Measurements from ENCODE around the gene SRP68.

Gene SRP68

GRCh38 chr17:76103274-76104139 is 31.2 kb upstream of the SRP68 start, which contains the start of gene EXOC7 (continued):
- TF ChIP-seq PRDM4 (tag by site-specific recombination; IDR thresholded peaks at IDR 0.05) (no peak), ZNF596 (tag by site-specific recombination; IDR thresholded peaks at IDR 0.05) (no peak), KLF10 (tag by site-specific recombination; IDR thresholded peaks at IDR 0.05) (peak; percentile 80), PBX3 (CRISPR knock-in tag; IDR thresholded peaks at IDR 0.05) (0 out of 2 replicates have a peak, but pooled peaks have one; percentile 27), MZF1 (tag by site-specific recombination; IDR thresholded peaks at IDR 0.05; ENCODE audit: borderline replicate concordance) (no peak), OVOL3 (tag by site-specific recombination; IDR thresholded peaks at IDR 0.05) (0 out of 2 replicates have a peak, but pooled peaks have one; percentile 7), WT1 (tag by site-specific recombination; IDR thresholded peaks at IDR 0.05) (peak; percentile 26; the same call in 1 of the 2 replicates), PRDM10 (tag by site-specific recombination; IDR thresholded peaks at IDR 0.05) (peak; percentile 76), ZFP69B (tag by site-specific recombination; IDR thresholded peaks at IDR 0.05) (peak; percentile 99), ZNF776 (tag by site-specific recombination; IDR thresholded peaks at IDR 0.05; ENCODE audit: borderline replicate concordance) (no peak), ZNF350 (tag by site-specific recombination; IDR thresholded peaks at IDR 0.05) (no peak), ZNF76 (tag by site-specific recombination; IDR thresholded peaks at IDR 0.05; ENCODE audit: borderline replicate concordance, low read depth) (peak; percentile 57), ZNF624 (tag by site-specific recombination; IDR thresholded peaks at IDR 0.05) (no peak), ZNF670 (tag by site-specific recombination; IDR thresholded peaks at IDR 0.05; ENCODE audit: low read depth) (no peak), EGR2 (tag by site-specific recombination; IDR thresholded peaks at IDR 0.05; ENCODE audit: low read depth) (peak; percentile 87), ZNF335 (tag by site-specific recombination; conservative IDR thresholded peaks at IDR 0.05) (peak; percentile 87), PATZ1 (tag by site-specific recombination; IDR thresholded peaks at IDR 0.05) (peak; percentile 99), ZNF362 (tag by site-specific recombination; IDR thresholded peaks at IDR 0.05) (no peak), ZNF341 (tag by site-specific recombination; IDR thresholded peaks at IDR 0.05; ENCODE audit: low read depth) (peak; percentile 37; the same call in 1 of the 2 replicates), GLIS1 (tag by site-specific recombination; IDR thresholded peaks at IDR 0.05) (peak; percentile 32; the same call in 1 of the 2 replicates), ZNF626 (tag by site-specific recombination; IDR thresholded peaks at IDR 0.05) (no peak), RBAK (tag by site-specific recombination; IDR thresholded peaks at IDR 0.05) (no peak), YY1 (tag by site-specific recombination; IDR thresholded peaks at IDR 0.05) (peak; percentile 80), ZFHX2 (tag by site-specific recombination; conservative IDR thresholded peaks at IDR 0.05) (peak; percentile 89), ZNF274 (IDR thresholded peaks at IDR 0.05; ENCODE audit: low read length) (no peak), ZNF274 (tag by site-specific recombination; IDR thresholded peaks at IDR 0.05; ENCODE audit: borderline replicate concordance) (no peak), ZNF324 (tag by site-specific recombination; IDR thresholded peaks at IDR 0.05) (0 out of 2 replicates have a peak, but pooled peaks have one; percentile 42), KLF1 (tag by site-specific recombination; IDR thresholded peaks at IDR 0.05) (peak; percentile 79), ZNF600 (tag by site-specific recombination; IDR thresholded peaks at IDR 0.05) (no peak; the same call in 1 of the 2 replicates), ZNF558 (tag by site-specific recombination; IDR thresholded peaks at IDR 0.05) (no peak)

Data from HEK293 (cell line).